Neural cell (in vitro differentiated cells): ENCODE measurements around the gene KDM4C. TPM values are rescaled to one million over a fixed set of nuclear protein-coding genes. Genes with fewer than 3 reads are reported as not detected.

Experiments used
- H2AFZ ChIP-seq: fragments of 200-600, 300-800 bp; sonication (generic), shearing (Covaris generic); 2 replicates; pipeline ENCODE4 v1.6.0; 2014; ENCODE audit warnings: low read depth, mild to moderate bottlenecking, antibody characterized with exemption, low read length, moderate library complexity
- H3F3A ChIP-seq: fragments of 200-600 bp; shearing (Covaris generic); 2 replicates; pipeline ENCODE4 v1.6.1; 2016; ENCODE audit warnings: mild to moderate bottlenecking, moderate library complexity, mixed read lengths, antibody characterized with exemption, low read length; ENCODE audit not compliant: insufficient read depth, poor library complexity, severe bottlenecking
- H3K27ac ChIP-seq: fragments of 200-600, 300-800 bp; sonication (generic), shearing (Covaris generic); 2 replicates; pipeline ENCODE4 v1.5.1; 2014; ENCODE audit warnings: mild to moderate bottlenecking, low read length, moderate library complexity
- H3K27me3 ChIP-seq: fragments of 300-800, 200-600 bp; sonication (generic), shearing (Covaris generic); 2 replicates; pipeline ENCODE4 v1.6.0; 2014; ENCODE audit warnings: mild to moderate bottlenecking, low read depth, low read length, moderate library complexity; ENCODE audit not compliant: insufficient read depth
- H3K36me3 ChIP-seq: fragments of 300-800, 200-600 bp; sonication (generic), shearing (Covaris generic); 2 replicates; pipeline ENCODE4 v1.5.1; 2014; ENCODE audit warnings: mild to moderate bottlenecking, antibody characterized with exemption, low read length, moderate library complexity; ENCODE audit not compliant: insufficient read depth
- H3K4me2 ChIP-seq: fragments of 300-800, 200-600 bp; sonication (generic), shearing (Covaris generic); 2 replicates; pipeline ENCODE4 v1.6.0; 2014; ENCODE audit warnings: mild to moderate bottlenecking, low read length
- H3K4me3 ChIP-seq: fragments of 300-800, 200-600 bp; sonication (generic), shearing (Covaris generic); 2 replicates; pipeline ENCODE4 v1.5.1; 2014; ENCODE audit warnings: mild to moderate bottlenecking, low read length, moderate library complexity
- H3K79me2 ChIP-seq: fragments of 200-600 bp; shearing (Covaris generic); replicated peaks from 2 replicates; pipeline ENCODE4 v1.6.0; 2014; ENCODE audit warnings: mild to moderate bottlenecking, low read length, moderate library complexity; ENCODE audit not compliant: insufficient read depth
- H3K9ac ChIP-seq: fragments of 300-800, 200-600 bp; sonication (generic), shearing (Covaris generic); 2 replicates; pipeline ENCODE4 v1.6.1; 2016; ENCODE audit warnings: mild to moderate bottlenecking, low read length, mixed read lengths
- H3K9me2 ChIP-seq: fragments of 200-600 bp; shearing (Covaris generic); 2 replicates; pipeline ENCODE4 v1.6.1; 2016; ENCODE audit warnings: mild to moderate bottlenecking, low read length, mixed read lengths; ENCODE audit not compliant: insufficient read depth
- H3K9me3 ChIP-seq: fragments of 200-600, 300-800 bp; sonication (generic), shearing (Covaris generic); 2 replicates; pipeline ENCODE4 v1.6.1; 2016; ENCODE audit warnings: mild to moderate bottlenecking, mixed run types, low read length, moderate library complexity, mixed read lengths
- H4K20me1 ChIP-seq: fragments of 200-600 bp; shearing (Covaris generic); 2 replicates; pipeline ENCODE4 v1.6.1; 2016; ENCODE audit warnings: mild to moderate bottlenecking, mixed run types; ENCODE audit not compliant: insufficient read depth
- CTCF ChIP-seq: fragments of 450-650 bp; IDR thresholded peaks from 2 replicates; pipeline ENCODE4 v1.5.1; 2014; ENCODE audit warnings: antibody characterized with exemption, mild to moderate bottlenecking, moderate library complexity; ENCODE audit not compliant: poor library complexity, severe bottlenecking
- EP300 ChIP-seq: fragments of 450-650 bp; conservative IDR thresholded peaks from 2 replicates; pipeline ENCODE4 v1.6.1; 2014; ENCODE audit warnings: antibody characterized with exemption, mild to moderate bottlenecking, moderate library complexity; ENCODE audit not compliant: poor library complexity, severe bottlenecking
- EZH2 ChIP-seq: fragments of 200-600, 300-800 bp; shearing (Covaris generic), sonication (generic); IDR thresholded peaks from 2 replicates; pipeline ENCODE4 v1.6.1; 2014; ENCODE audit warnings: antibody characterized with exemption, low read length, borderline replicate concordance, mild to moderate bottlenecking; ENCODE audit not compliant: insufficient read depth, poor library complexity, severe bottlenecking
- MXI1 ChIP-seq: fragments of 450-650 bp; conservative IDR thresholded peaks from 2 replicates; pipeline ENCODE4 v1.6.1; 2014; ENCODE audit warnings: antibody characterized with exemption, mild to moderate bottlenecking; ENCODE audit not compliant: poor library complexity, severe bottlenecking
- POLR2AphosphoS5 ChIP-seq: IDR thresholded peaks from 2 replicates; pipeline ENCODE4 v1.6.1; 2012
- RAD21 ChIP-seq: fragments of 450-650 bp; conservative IDR thresholded peaks from 2 replicates; pipeline ENCODE4 v1.6.1; 2014; ENCODE audit warnings: antibody characterized with exemption, mild to moderate bottlenecking, moderate library complexity
- SMC3 ChIP-seq: fragments of 450-650 bp; conservative IDR thresholded peaks from 2 replicates; pipeline ENCODE4 v1.6.1; 2014; ENCODE audit warnings: antibody characterized with exemption, mild to moderate bottlenecking, moderate library complexity; ENCODE audit not compliant: poor library complexity
- TAF1 ChIP-seq: IDR thresholded peaks from 2 replicates; pipeline ENCODE4 v1.6.1; 2012; ENCODE audit warnings: low read depth
- polyA plus RNA-seq: library from polyadenylated mRNA; depleted of rRNA; stranded (reverse); fragments of >200 nt; gene quantifications from 2 replicates; pipeline ENCODE4 v1.2.3, GENCODE V29; 2014
- TF ChIP-seq, protein P1 (sequence below): IDR thresholded peaks from 2 replicates; pipeline ENCODE4 v1.6.1; 2012; ENCODE audit warnings: borderline replicate concordance

Gene KDM4C
- polyA plus RNA-seq, 1 donor from 2014 or later, result 21.1 TPM

- Histone ChIP-seq H3F3A (no peaks in the 10 kb centered on the region), H4K20me1 (no peaks in the 10 kb centered on the region), H3K4me3 (no peak overlapping the region), H2AFZ (no peak overlapping the region), H3K79me2 (no peaks in the 10 kb centered on the region), H3K9me3 (no peaks in the 10 kb centered on the region), H3K27me3 (no peaks in the 10 kb centered on the region), H3K4me2 (no peak overlapping the region), H3K27ac (no peak overlapping the region), H3K36me3 (no peaks in the 10 kb centered on the region), H3K9me2 (no peaks in the 10 kb centered on the region), H3K9ac (no peak overlapping the region)
- TF ChIP-seq POLR2AphosphoS5 (no peak), EZH2 (no peak), CTCF (no peak), RAD21 (no peak), TAF1 (no peak), SMC3 (no peak)
Observed at GRCh38 chr9:6923086-6923485, 165.3 kb downstream of the KDM4C start.

DNA sequence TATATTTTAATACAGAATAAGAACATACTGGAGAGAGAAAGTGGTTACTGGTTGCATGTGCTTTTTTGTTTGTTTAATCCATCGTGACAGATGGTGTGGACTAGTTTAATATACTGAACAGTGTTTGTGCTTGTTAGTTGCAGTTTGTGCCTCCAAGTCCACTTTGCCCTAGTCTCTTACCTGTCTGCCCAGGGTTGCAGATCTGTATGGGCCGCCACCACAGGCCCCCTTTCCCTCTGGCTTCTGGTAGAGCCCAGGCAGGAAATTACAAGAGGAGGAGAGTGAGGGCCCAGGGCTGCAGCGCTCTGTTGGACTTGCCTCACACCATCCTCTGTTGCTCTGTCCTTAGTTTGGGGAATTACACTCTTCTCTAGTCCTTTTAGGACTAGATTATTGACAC, 166.4 kb downstream of the KDM4C start:
- H3K9me2 ChIP-seq, result no peaks in the 10 kb centered on the region
- H3K9me3 ChIP-seq, result no peaks in the 10 kb centered on the region
- H3K36me3 ChIP-seq, result no peaks in the 10 kb centered on the region
- H3K27me3 ChIP-seq, result no peaks in the 10 kb centered on the region
- H4K20me1 ChIP-seq, result no peaks in the 10 kb centered on the region
- H3F3A ChIP-seq, result no peaks in the 10 kb centered on the region
- no peak overlapping the region for H2AFZ ChIP-seq
- H3K79me2 ChIP-seq, result no peaks in the 10 kb centered on the region
- H3K27ac ChIP-seq, result no peak overlapping the region
- H3K4me3 ChIP-seq, result no peak overlapping the region
- H3K9ac ChIP-seq, result no peak overlapping the region
- no peak overlapping the region for H3K4me2 ChIP-seq
- TF ChIP-seq, protein P1, sequence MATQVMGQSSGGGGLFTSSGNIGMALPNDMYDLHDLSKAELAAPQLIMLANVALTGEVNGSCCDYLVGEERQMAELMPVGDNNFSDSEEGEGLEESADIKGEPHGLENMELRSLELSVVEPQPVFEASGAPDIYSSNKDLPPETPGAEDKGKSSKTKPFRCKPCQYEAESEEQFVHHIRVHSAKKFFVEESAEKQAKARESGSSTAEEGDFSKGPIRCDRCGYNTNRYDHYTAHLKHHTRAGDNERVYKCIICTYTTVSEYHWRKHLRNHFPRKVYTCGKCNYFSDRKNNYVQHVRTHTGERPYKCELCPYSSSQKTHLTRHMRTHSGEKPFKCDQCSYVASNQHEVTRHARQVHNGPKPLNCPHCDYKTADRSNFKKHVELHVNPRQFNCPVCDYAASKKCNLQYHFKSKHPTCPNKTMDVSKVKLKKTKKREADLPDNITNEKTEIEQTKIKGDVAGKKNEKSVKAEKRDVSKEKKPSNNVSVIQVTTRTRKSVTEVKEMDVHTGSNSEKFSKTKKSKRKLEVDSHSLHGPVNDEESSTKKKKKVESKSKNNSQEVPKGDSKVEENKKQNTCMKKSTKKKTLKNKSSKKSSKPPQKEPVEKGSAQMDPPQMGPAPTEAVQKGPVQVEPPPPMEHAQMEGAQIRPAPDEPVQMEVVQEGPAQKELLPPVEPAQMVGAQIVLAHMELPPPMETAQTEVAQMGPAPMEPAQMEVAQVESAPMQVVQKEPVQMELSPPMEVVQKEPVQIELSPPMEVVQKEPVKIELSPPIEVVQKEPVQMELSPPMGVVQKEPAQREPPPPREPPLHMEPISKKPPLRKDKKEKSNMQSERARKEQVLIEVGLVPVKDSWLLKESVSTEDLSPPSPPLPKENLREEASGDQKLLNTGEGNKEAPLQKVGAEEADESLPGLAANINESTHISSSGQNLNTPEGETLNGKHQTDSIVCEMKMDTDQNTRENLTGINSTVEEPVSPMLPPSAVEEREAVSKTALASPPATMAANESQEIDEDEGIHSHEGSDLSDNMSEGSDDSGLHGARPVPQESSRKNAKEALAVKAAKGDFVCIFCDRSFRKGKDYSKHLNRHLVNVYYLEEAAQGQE, result no peak
- TF ChIP-seq EZH2 (no peak), POLR2AphosphoS5 (no peak), EP300 (no peak), MXI1 (no peak), SMC3 (no peak), RAD21 (no peak), CTCF (no peak), TAF1 (no peak)
